HepG2 (cell line): ENCODE data around the gene HAP1. TPM values are rescaled to one million over a fixed set of nuclear protein-coding genes. Genes with fewer than 3 reads are reported as not detected.

ENCODE experiments used
- ATM ChIP-seq: fragments of 450-650 bp; IDR thresholded peaks from 2 replicates; pipeline ENCODE4 v1.7.1; 2017; ENCODE audit warnings: mild to moderate bottlenecking, borderline replicate concordance
- BRCA1 ChIP-seq: sonication (generic); formaldehyde crosslinking; IDR thresholded peaks from 2 replicates; pipeline ENCODE4 v1.4.0; 2020; ENCODE audit warnings: missing genetic modification reagents
- ERF ChIP-seq: IDR thresholded peaks from 2 replicates; pipeline ENCODE4 v1.6.1; 2018; ENCODE audit warnings: missing biosample characterization, missing genetic modification reagents
- FOXO1 ChIP-seq: sonication (generic); formaldehyde crosslinking; IDR thresholded peaks from 2 replicates; pipeline ENCODE4 v1.4.0; 2020; ENCODE audit warnings: missing genetic modification reagents
- ISL2 ChIP-seq: sonication (generic); formaldehyde crosslinking; IDR thresholded peaks from 2 replicates; pipeline ENCODE4 v1.5.0; 2020; ENCODE audit warnings: missing genetic modification reagents
- KLF11 ChIP-seq: IDR thresholded peaks from 2 replicates; pipeline ENCODE4 v1.6.1; 2016; ENCODE audit warnings: missing compliant biosample characterization
- RBM39 ChIP-seq: fragments of 200-400 bp; formaldehyde crosslinking; IDR thresholded peaks from one replicate; pipeline ENCODE4 v1.6.1; 2018; ENCODE audit warnings: antibody characterized with exemption, mild to moderate bottlenecking, low read depth, low read length; ENCODE audit not compliant: poor library complexity, severe bottlenecking
- RFX1 ChIP-seq: fragments of 450-650 bp; IDR thresholded peaks from 2 replicates; pipeline ENCODE4 v1.6.1; 2017
- SRSF9 ChIP-seq: fragments of 200-400 bp; formaldehyde crosslinking; IDR thresholded peaks from 2 replicates; pipeline ENCODE4 v1.6.1; 2018; ENCODE audit warnings: borderline replicate concordance, mild to moderate bottlenecking, low read depth, low read length; ENCODE audit not compliant: insufficient read depth, poor library complexity, severe bottlenecking
- STAT5B ChIP-seq: sonication (generic); formaldehyde crosslinking; IDR thresholded peaks from 2 replicates; pipeline ENCODE4 v1.4.0; 2020; ENCODE audit warnings: missing genetic modification reagents
- ZBTB3 ChIP-seq: sonication (generic); formaldehyde crosslinking; IDR thresholded peaks from 2 replicates; pipeline ENCODE4 v1.4.0; 2020; ENCODE audit warnings: low read depth, mild to moderate bottlenecking, moderate library complexity, missing genetic modification reagents, borderline replicate concordance
- ZFP82 ChIP-seq: sonication (generic); formaldehyde crosslinking; IDR thresholded peaks from 2 replicates; pipeline ENCODE4 v1.5.1; 2020; ENCODE audit warnings: mild to moderate bottlenecking, missing genetic modification reagents, borderline replicate concordance
- ZKSCAN1 ChIP-seq: fragments of 150-350 bp; IDR thresholded peaks from 2 replicates; pipeline ENCODE4 v1.6.1; 2014; ENCODE audit warnings: low read length
- ZNF121 ChIP-seq: sonication (generic); formaldehyde crosslinking; IDR thresholded peaks from 2 replicates; pipeline ENCODE4 v1.5.0; 2020; ENCODE audit warnings: mild to moderate bottlenecking, missing genetic modification reagents
- ZNF160 ChIP-seq: sonication (generic); formaldehyde crosslinking; IDR thresholded peaks from 2 replicates; pipeline ENCODE4 v1.8.0; 2022; ENCODE audit warnings: mild to moderate bottlenecking, inconsistent platforms, missing genetic modification reagents
- ZNF350 ChIP-seq: sonication (generic); formaldehyde crosslinking; IDR thresholded peaks from 2 replicates; pipeline ENCODE4 v1.4.0; 2020; ENCODE audit warnings: mild to moderate bottlenecking, low read depth, missing genetic modification reagents, borderline replicate concordance
- ZNF558 ChIP-seq: sonication (generic); formaldehyde crosslinking; IDR thresholded peaks from 2 replicates; pipeline ENCODE4 v1.9.0; 2022; ENCODE audit warnings: mild to moderate bottlenecking, missing genetic modification reagents, borderline replicate concordance
- ZNF605 ChIP-seq: sonication (generic); formaldehyde crosslinking; IDR thresholded peaks from 2 replicates; pipeline ENCODE4 v1.8.0; 2022; ENCODE audit warnings: mild to moderate bottlenecking, missing genetic modification reagents
- ZNF709 ChIP-seq: sonication (generic); formaldehyde crosslinking; IDR thresholded peaks from 2 replicates; pipeline ENCODE4 v1.5.0; 2020; ENCODE audit warnings: mild to moderate bottlenecking, missing genetic modification reagents
- ZNF768 ChIP-seq: sonication (generic); formaldehyde crosslinking; IDR thresholded peaks from 2 replicates; pipeline ENCODE4 v1.4.0; 2020; ENCODE audit warnings: missing genetic modification reagents
- ZNF841 ChIP-seq: sonication (generic); formaldehyde crosslinking; IDR thresholded peaks from 2 replicates; pipeline ENCODE4 v1.8.1; 2023; ENCODE audit warnings: missing genetic modification reagents, borderline replicate concordance
- polyA plus RNA-seq, 8 experiments: library from polyadenylated mRNA; depleted of rRNA in 3 of 8; stranded (reverse) in 7 of 8; unstranded in 1 of 8; fragments of >200 nt; fragmentation: Illumina TruSeq in 4 of 8; extraction: Trizol in 4 of 8; gene quantifications; 2 replicates each; pipeline versions ENCODE4 v1.2.1 to v1.2.3, GENCODE V29; 2011 to 2016; ENCODE audit warnings: low read depth in 4 of 8, missing spikeins in 1 of 8, mixed read lengths in 1 of 8; ENCODE audit not compliant: insufficient read depth in 1 of 8
- total RNA-seq, 5 experiments: library from RNA; depleted of rRNA; stranded (reverse); fragments of >200 nt; fragmentation: Illumina TruSeq; extraction: Trizol; gene quantifications; 2 replicates each; pipeline ENCODE4 v1.2.3, GENCODE V29; 2016; ENCODE audit warnings: low read depth in 1 of 5
- TF ChIP-seq, protein P1 (sequence below): sonication (generic); formaldehyde crosslinking; IDR thresholded peaks from 2 replicates; pipeline ENCODE4 v1.4.0; 2020; ENCODE audit warnings: missing genetic modification reagents
- TF ChIP-seq, protein P2 (sequence below): sonication (generic); formaldehyde crosslinking; IDR thresholded peaks from 2 replicates; pipeline ENCODE4 v1.5.1; 2020; ENCODE audit warnings: mild to moderate bottlenecking, missing genetic modification reagents, borderline replicate concordance
- TF ChIP-seq, protein P3 (sequence below): sonication (generic); formaldehyde crosslinking; IDR thresholded peaks from 2 replicates; pipeline ENCODE4 v1.4.0; 2020; ENCODE audit warnings: missing genetic modification reagents, mild to moderate bottlenecking, borderline replicate concordance

The HAP1 gene
- total and polyA plus RNA-seq, 2 of the 13 experiments (the other 11 are each of a cell fraction or from before 2014, with no cell fraction given), result 0.07 TPM

DNA sequence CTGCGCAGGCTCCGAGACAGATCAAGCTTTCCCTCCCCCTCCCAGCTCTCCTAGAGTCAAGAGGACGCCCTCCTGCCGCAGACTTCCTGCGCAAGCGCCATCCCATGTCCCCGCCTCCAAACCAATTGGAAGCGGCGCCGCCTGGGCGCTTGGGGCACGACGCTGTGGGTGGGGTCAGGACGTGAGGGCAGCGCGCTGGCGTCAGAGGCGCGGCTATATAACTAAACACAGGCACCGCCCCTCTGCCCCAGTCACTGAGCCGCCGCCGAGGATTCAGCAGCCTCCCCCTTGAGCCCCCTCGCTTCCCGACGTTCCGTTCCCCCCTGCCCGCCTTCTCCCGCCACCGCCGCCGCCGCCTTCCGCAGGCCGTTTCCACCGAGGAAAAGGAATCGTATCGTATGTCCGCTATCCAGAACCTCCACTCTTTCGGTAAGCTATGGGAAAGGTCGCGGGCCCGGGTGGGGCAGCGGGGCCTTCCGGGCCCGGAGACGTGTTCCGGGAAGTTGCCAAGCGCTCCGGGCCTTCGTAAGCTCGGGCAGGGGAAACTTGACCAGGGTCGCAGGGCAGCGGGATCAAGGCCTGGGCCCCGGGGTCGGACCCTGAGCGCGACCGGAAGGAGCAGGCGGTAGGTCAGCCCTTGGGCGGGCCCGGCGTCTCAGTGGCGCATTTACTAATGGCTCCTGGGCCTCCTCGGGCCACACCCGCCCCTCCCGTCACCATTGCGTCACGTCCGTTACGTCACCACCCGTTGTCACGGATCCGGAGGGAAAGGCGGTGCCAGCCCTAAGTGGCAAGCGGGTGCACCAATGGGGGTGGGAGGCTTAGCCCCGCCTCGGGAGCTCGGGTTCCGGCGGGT is 45.6 kb downstream of the HAP1 start, which contains the start of gene EIF1 (continued):
- TF ChIP-seq, protein P1, sequence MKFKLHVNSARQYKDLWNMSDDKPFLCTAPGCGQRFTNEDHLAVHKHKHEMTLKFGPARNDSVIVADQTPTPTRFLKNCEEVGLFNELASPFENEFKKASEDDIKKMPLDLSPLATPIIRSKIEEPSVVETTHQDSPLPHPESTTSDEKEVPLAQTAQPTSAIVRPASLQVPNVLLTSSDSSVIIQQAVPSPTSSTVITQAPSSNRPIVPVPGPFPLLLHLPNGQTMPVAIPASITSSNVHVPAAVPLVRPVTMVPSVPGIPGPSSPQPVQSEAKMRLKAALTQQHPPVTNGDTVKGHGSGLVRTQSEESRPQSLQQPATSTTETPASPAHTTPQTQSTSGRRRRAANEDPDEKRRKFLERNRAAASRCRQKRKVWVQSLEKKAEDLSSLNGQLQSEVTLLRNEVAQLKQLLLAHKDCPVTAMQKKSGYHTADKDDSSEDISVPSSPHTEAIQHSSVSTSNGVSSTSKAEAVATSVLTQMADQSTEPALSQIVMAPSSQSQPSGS (CRISPR knock-in tag), result peak; percentile 98
- TF ChIP-seq BRCA1 (0 out of 2 replicates have a peak, but pooled peaks have one; percentile 46), STAT5B (no peak), ZNF768 (CRISPR knock-in tag) (no peak; the same call in 1 of the 2 replicates), ERF (CRISPR knock-in tag) (peak; percentile 14), ISL2 (CRISPR knock-in tag) (0 out of 2 replicates have a peak, but pooled peaks have one; percentile 49), ZNF160 (CRISPR knock-in tag) (peak; percentile 91), ATM (no peak), ZNF558 (peak; percentile 99), ZBTB3 (CRISPR knock-in tag) (peak; percentile 93), FOXO1 (CRISPR knock-in tag) (peak; percentile 66; the same call in 1 of the 2 replicates), RBM39 (peak; percentile 100), ZKSCAN1 (no peak), KLF11 (peak; percentile 84), ZNF350 (CRISPR knock-in tag) (peak; percentile 99), ZFP82 (CRISPR knock-in tag) (peak; percentile 96; the same call in 1 of the 2 replicates), ZNF709 (peak; percentile 93; the same call in 1 of the 2 replicates), SRSF9 (no peak), RFX1 (peak; percentile 64; the same call in 1 of the 2 replicates), ZNF605 (CRISPR knock-in tag) (peak; percentile 99), ZNF841 (CRISPR knock-in tag) (no peak), ZNF121 (peak; percentile 63; the same call in 1 of the 2 replicates)
- TF ChIP-seq, protein P2, sequence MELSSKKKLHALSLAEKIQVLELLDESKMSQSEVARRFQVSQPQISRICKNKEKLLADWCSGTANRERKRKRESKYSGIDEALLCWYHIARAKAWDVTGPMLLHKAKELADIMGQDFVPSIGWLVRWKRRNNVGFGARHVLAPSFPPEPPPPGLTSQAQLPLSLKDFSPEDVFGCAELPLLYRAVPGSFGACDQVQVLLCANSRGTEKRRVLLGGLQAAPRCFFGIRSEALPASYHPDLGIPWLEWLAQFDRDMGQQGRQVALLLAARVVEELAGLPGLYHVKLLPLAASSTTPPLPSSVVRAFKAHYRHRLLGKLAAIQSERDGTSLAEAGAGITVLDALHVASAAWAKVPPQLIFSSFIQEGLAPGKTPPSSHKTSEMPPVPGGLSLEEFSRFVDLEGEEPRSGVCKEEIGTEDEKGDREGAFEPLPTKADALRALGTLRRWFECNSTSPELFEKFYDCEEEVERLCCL (CRISPR knock-in tag), result peak; percentile 98
- TF ChIP-seq, protein P3, sequence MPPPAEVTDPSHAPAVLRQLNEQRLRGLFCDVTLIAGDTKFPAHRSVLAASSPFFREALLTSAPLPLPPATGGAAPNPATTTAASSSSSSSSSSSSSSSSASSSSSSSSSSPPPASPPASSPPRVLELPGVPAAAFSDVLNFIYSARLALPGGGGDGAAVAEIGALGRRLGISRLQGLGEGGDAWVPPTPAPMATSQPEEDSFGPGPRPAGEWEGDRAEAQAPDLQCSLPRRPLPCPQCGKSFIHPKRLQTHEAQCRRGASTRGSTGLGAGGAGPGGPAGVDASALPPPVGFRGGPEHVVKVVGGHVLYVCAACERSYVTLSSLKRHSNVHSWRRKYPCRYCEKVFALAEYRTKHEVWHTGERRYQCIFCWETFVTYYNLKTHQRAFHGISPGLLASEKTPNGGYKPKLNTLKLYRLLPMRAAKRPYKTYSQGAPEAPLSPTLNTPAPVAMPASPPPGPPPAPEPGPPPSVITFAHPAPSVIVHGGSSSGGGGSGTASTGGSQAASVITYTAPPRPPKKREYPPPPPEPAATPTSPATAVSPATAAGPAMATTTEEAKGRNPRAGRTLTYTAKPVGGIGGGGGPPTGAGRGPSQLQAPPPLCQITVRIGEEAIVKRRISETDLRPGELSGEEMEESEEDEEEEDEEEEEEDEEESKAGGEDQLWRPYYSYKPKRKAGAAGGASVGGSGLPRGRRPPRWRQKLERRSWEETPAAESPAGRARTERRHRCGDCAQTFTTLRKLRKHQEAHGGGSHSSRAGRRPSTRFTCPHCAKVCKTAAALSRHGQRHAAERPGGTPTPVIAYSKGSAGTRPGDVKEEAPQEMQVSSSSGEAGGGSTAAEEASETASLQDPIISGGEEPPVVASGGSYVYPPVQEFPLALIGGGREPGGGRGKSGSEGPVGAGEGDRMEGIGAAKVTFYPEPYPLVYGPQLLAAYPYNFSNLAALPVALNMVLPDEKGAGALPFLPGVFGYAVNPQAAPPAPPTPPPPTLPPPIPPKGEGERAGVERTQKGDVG (CRISPR knock-in tag), result peak; percentile 93
